Transverse colon (tissue), 1 donor: Measurements from ENCODE around the gene ESRRG.

ENCODE experiments used
- EP300 ChIP-seq: sonication (generic); formaldehyde crosslinking; IDR thresholded peaks from one replicate; pipeline ENCODE4 v1.6.1; 2017; ENCODE audit warnings: antibody characterized with exemption, low read depth
- POLR2A ChIP-seq: fragments of 450-650 bp; IDR thresholded peaks from one replicate; pipeline ENCODE4 v1.6.1; 2016; ENCODE audit warnings: antibody characterized with exemption, mild to moderate bottlenecking, moderate library complexity

- no peak for TF ChIP-seq EP300
- TF ChIP-seq POLR2A = no peak
These were observed 190.9 kb downstream of the ESRRG start for GRCh38 chr1:216532251-216532798.
